Suprapubic skin (tissue), 3 donors: ENCODE results near the gene C6orf58.

Experiments
- CTCF ChIP-seq, 2 donors: fragments of 200-600 bp in 1 of 2; fragments of 450-650 bp in 1 of 2; sonication (generic) in 1 of 2; IDR thresholded peaks; one replicate each; pipeline ENCODE4 v1.5.1; 2016 to 2019; ENCODE audit warnings: antibody characterized with exemption in 2 of 2, mild to moderate bottlenecking in 1 of 2, moderate library complexity in 1 of 2
- POLR2A ChIP-seq, 2 donors: fragments of 450-650 bp; IDR thresholded peaks; one replicate each; pipeline ENCODE4 v1.6.1; 2017; ENCODE audit warnings: antibody characterized with exemption in 2 of 2, mild to moderate bottlenecking in 2 of 2, moderate library complexity in 2 of 2

- TF ChIP-seq CTCF (IDR thresholded peaks at IDR 0.05) = no peak
- no peak for TF ChIP-seq POLR2A (IDR thresholded peaks at IDR 0.05)
Observed at GRCh38 chr6:127587875-127588274, 10.9 kb downstream of the C6orf58 start.
